Mesendoderm (in vitro differentiated cells): ENCODE data around the gene CR1L.

Experiments
- DNase-seq: peaks from one replicate; pipeline ENCODE4 v3.0.0; 2013
- H2AK5ac ChIP-seq: 2 replicates; pipeline ENCODE4 v1.6.1; 2013; ENCODE audit warnings: low read length, inconsistent platforms
- H2BK120ac ChIP-seq: 2 replicates; pipeline ENCODE4 v1.6.1; 2013; ENCODE audit warnings: low read depth, mild to moderate bottlenecking, low read length, moderate library complexity, mixed read lengths
- H2BK15ac ChIP-seq: replicated peaks from 2 replicates; pipeline ENCODE4 v1.6.1; 2013; ENCODE audit warnings: low read depth, mild to moderate bottlenecking, moderate library complexity
- H2BK5ac ChIP-seq: 2 replicates; pipeline ENCODE4 v1.6.1; 2013; ENCODE audit warnings: low read length, inconsistent platforms
- H3K18ac ChIP-seq: 2 replicates; pipeline ENCODE4 v1.6.1; 2013; ENCODE audit warnings: mild to moderate bottlenecking, low read length, mixed read lengths
- H3K23ac ChIP-seq: one replicate; pipeline ENCODE4 v1.6.1; 2013; ENCODE audit warnings: low read length
- H3K27ac ChIP-seq: 2 replicates; pipeline ENCODE4 v1.5.1; 2013; ENCODE audit warnings: low read depth, mild to moderate bottlenecking, inconsistent platforms, low read length, moderate library complexity
- H3K27me3 ChIP-seq: 2 replicates; pipeline ENCODE4 v1.6.1; 2013; ENCODE audit warnings: low read length, control low read depth, mild to moderate bottlenecking, inconsistent platforms; ENCODE audit not compliant: insufficient read depth, poor library complexity
- H3K36me3 ChIP-seq: 2 replicates; pipeline ENCODE4 v1.6.1; 2013; ENCODE audit warnings: low read length, inconsistent platforms; ENCODE audit not compliant: control insufficient read depth, insufficient read depth
- H3K4ac ChIP-seq: one replicate; pipeline ENCODE4 v1.6.1; 2013; ENCODE audit warnings: low read depth, mild to moderate bottlenecking, low read length, moderate library complexity
- H3K4me1 ChIP-seq: 2 replicates; pipeline ENCODE4 v1.6.1; 2013; ENCODE audit warnings: low read depth, low read length, inconsistent platforms; ENCODE audit not compliant: control insufficient read depth
- H3K4me2 ChIP-seq: 2 replicates; pipeline ENCODE4 v1.6.1; 2013; ENCODE audit warnings: low read length
- H3K4me3 ChIP-seq: 2 replicates; pipeline ENCODE4 v1.5.1; 2013; ENCODE audit warnings: mild to moderate bottlenecking, low read length
- H3K56ac ChIP-seq: one replicate; pipeline ENCODE4 v1.6.1; 2013; ENCODE audit warnings: low read length
- H3K79me1 ChIP-seq: 2 replicates; pipeline ENCODE4 v1.6.1; 2013; ENCODE audit warnings: low read length, inconsistent platforms
- H3K79me2 ChIP-seq: 2 replicates; pipeline ENCODE4 v1.6.1; 2013; ENCODE audit warnings: mild to moderate bottlenecking, low read length; ENCODE audit not compliant: control insufficient read depth, insufficient read depth
- H3K9ac ChIP-seq: 2 replicates; pipeline ENCODE4 v1.6.1; 2013; ENCODE audit warnings: low read length, inconsistent platforms
- H4K5ac ChIP-seq: one replicate; pipeline ENCODE4 v1.6.1; 2013; ENCODE audit warnings: low read length
- H4K8ac ChIP-seq: one replicate; pipeline ENCODE4 v1.6.1; 2013; ENCODE audit warnings: low read depth, mild to moderate bottlenecking, control low read depth, low read length, moderate library complexity
- WGBS: extraction: QIAGEN DNeasy Blood & Tissue Kit; methylation state at CpG from one replicate; pipeline ENCODE4 v1.1.7; 2013; ENCODE audit warnings: low lambda C conversion rate, missing lambda C conversion rate; ENCODE audit not compliant: insufficient coverage; ENCODE audit errors: extremely low coverage; 5-methylcytosine and 5-hydroxymethylcytosine counted together

Gene CR1L

GRCh38 chr1:207755846-207756693, 111.1 kb downstream of the CR1L start:
- H3K27ac ChIP-seq = no peak overlapping the region

GRCh38 chr1:207762622-207763021, 117.7 kb downstream of the CR1L start:
- H3K27me3 ChIP-seq = no peaks in the 10 kb centered on the region
- no peak overlapping the region for H3K4me3 ChIP-seq
- H4K8ac ChIP-seq = no peak overlapping the region
- no peak overlapping the region for H2AK5ac ChIP-seq
- no peak for DNase-seq
- no peak overlapping the region for H3K27ac ChIP-seq
- no CpG with 5 or more reads among the region's 13 CpGs for WGBS
- no peaks in the 10 kb centered on the region for H3K4me1 ChIP-seq
- H3K23ac ChIP-seq = no peak overlapping the region
- no peak overlapping the region for H4K5ac ChIP-seq
- H3K4me2 ChIP-seq = no peak overlapping the region
- peaks cover 7% of the 10 kb centered on the region for H3K79me2 ChIP-seq
- H2BK15ac ChIP-seq = no peak overlapping the region
- H3K18ac ChIP-seq = no peak overlapping the region
- no peak overlapping the region for H3K4ac ChIP-seq
- H3K56ac ChIP-seq = no peak overlapping the region
- no peak overlapping the region for H2BK120ac ChIP-seq
- peaks cover 7% of the 10 kb centered on the region for H3K36me3 ChIP-seq
- no peak overlapping the region for H2BK5ac ChIP-seq
- no peak overlapping the region for H3K9ac ChIP-seq
- peaks cover 5% of the 10 kb centered on the region for H3K79me1 ChIP-seq

More at GRCh38 chr1:207755846-207756693, 111.1 kb downstream of the CR1L start:
- no peak overlapping the region for H3K4me2 ChIP-seq
- WGBS = no CpG with 5 or more reads among the region's 2 CpGs
- H2AK5ac ChIP-seq = no peak overlapping the region
- DNase-seq = no peak
- H2BK5ac ChIP-seq = no peak overlapping the region
- no peaks in the 10 kb centered on the region for H3K27me3 ChIP-seq
- H3K23ac ChIP-seq = no peak overlapping the region
- peaks cover 4% of the 10 kb centered on the region for H3K4me1 ChIP-seq
- H3K79me2 ChIP-seq = peaks cover 55% of the 10 kb centered on the region
- no peaks in the 10 kb centered on the region for H3K36me3 ChIP-seq
- H3K4me3 ChIP-seq = no peak overlapping the region
- no peak overlapping the region for H3K18ac ChIP-seq
- no peak overlapping the region for H2BK15ac ChIP-seq
- no peak overlapping the region for H4K5ac ChIP-seq
- H3K9ac ChIP-seq = no peak overlapping the region
- no peak overlapping the region for H2BK120ac ChIP-seq
- peaks cover 11% of the 10 kb centered on the region for H3K79me1 ChIP-seq
- no peak overlapping the region for H4K8ac ChIP-seq
- H3K4ac ChIP-seq = no peak overlapping the region
- H3K56ac ChIP-seq = no peak overlapping the region

GRCh38 chr1:207763091-207763490, 118.2 kb downstream of the CR1L start:
- Histone ChIP-seq H3K36me3 (peaks cover 7% of the 10 kb centered on the region), H3K9ac (no peak overlapping the region), H2BK15ac (no peak overlapping the region)

GRCh38 chr1:207763972-207764371, 119.0 kb downstream of the CR1L start:
- no peak overlapping the region for H3K27ac ChIP-seq
- WGBS = no CpG with 5 or more reads among the region's 9 CpGs
- DNase-seq = no peak
- no peak overlapping the region for H3K56ac ChIP-seq
- H3K79me2 ChIP-seq = peaks cover 2% of the 10 kb centered on the region
- no peak overlapping the region for H3K4me2 ChIP-seq
- no peak overlapping the region for H2AK5ac ChIP-seq
- peaks cover 2% of the 10 kb centered on the region for H3K79me1 ChIP-seq
- H2BK120ac ChIP-seq = no peak overlapping the region
- H3K36me3 ChIP-seq = peaks cover 7% of the 10 kb centered on the region
- H3K27me3 ChIP-seq = no peaks in the 10 kb centered on the region
- H3K4me1 ChIP-seq = no peaks in the 10 kb centered on the region
- H4K8ac ChIP-seq = no peak overlapping the region
- H3K9ac ChIP-seq = no peak overlapping the region
- no peak overlapping the region for H2BK15ac ChIP-seq
- H3K4me3 ChIP-seq = no peak overlapping the region
- H4K5ac ChIP-seq = no peak overlapping the region
- H3K23ac ChIP-seq = no peak overlapping the region
- no peak overlapping the region for H2BK5ac ChIP-seq
- H3K4ac ChIP-seq = no peak overlapping the region
- no peak overlapping the region for H3K18ac ChIP-seq

More at GRCh38 chr1:207763091-207763490, 118.2 kb downstream of the CR1L start:
- H3K79me1 ChIP-seq = peaks cover 3% of the 10 kb centered on the region
- no peaks in the 10 kb centered on the region for H3K4me1 ChIP-seq
- no peak overlapping the region for H2BK120ac ChIP-seq
- H2BK5ac ChIP-seq = no peak overlapping the region
- H4K5ac ChIP-seq = no peak overlapping the region
- DNase-seq = no peak
- H3K23ac ChIP-seq = no peak overlapping the region
- H3K4me2 ChIP-seq = no peak overlapping the region
- WGBS = no CpG with 5 or more reads among the region's 10 CpGs
- no peak overlapping the region for H3K18ac ChIP-seq
- H3K27ac ChIP-seq = no peak overlapping the region
- no peak overlapping the region for H3K4ac ChIP-seq
- no peak overlapping the region for H2AK5ac ChIP-seq
- H4K8ac ChIP-seq = no peak overlapping the region
- no peak overlapping the region for H3K56ac ChIP-seq
- H3K4me3 ChIP-seq = no peak overlapping the region
- H3K79me2 ChIP-seq = peaks cover 4% of the 10 kb centered on the region
- H3K27me3 ChIP-seq = no peaks in the 10 kb centered on the region

- no peak overlapping the region for H3K56ac ChIP-seq
- no peak overlapping the region for H3K18ac ChIP-seq
- H3K27me3 ChIP-seq = no peaks in the 10 kb centered on the region
- peaks cover 7% of the 10 kb centered on the region for H3K36me3 ChIP-seq
- no peak overlapping the region for H4K8ac ChIP-seq
- H3K23ac ChIP-seq = no peak overlapping the region
- H2BK15ac ChIP-seq = no peak overlapping the region
- no peak overlapping the region for H2AK5ac ChIP-seq
- DNase-seq = no peak
- H2BK120ac ChIP-seq = no peak overlapping the region
- no peak overlapping the region for H2BK5ac ChIP-seq
- no peak overlapping the region for H3K27ac ChIP-seq
- H3K4me2 ChIP-seq = no peak overlapping the region
- H3K79me2 ChIP-seq = peaks cover 2% of the 10 kb centered on the region
- H3K4me3 ChIP-seq = no peak overlapping the region
- no CpG with 5 or more reads among the region's 1 CpG for whole genome bisulfite sequencing
- H3K4ac ChIP-seq = no peak overlapping the region
- no peak overlapping the region for H4K5ac ChIP-seq
- peaks cover 2% of the 10 kb centered on the region for H3K79me1 ChIP-seq
- H3K4me1 ChIP-seq = no peaks in the 10 kb centered on the region
- H3K9ac ChIP-seq = no peak overlapping the region
Measured at GRCh38 chr1:207766569-207766968, 121.6 kb downstream of the CR1L start.
